GM18505 (cell line): ENCODE results near the gene JAM3.

ENCODE experiments used
- ATAC-seq: cut with Tn5 transposase; IDR thresholded peaks from one replicate; pipeline ENCODE4 v1.9.1; 2021; ENCODE audit not compliant: unreplicated experiment
- POLR2A ChIP-seq: IDR thresholded peaks from 4 replicates; pipeline ENCODE4 v1.6.1; 2011; ENCODE audit warnings: borderline replicate concordance; ENCODE audit not compliant: insufficient read depth, insufficient read length; ENCODE audit errors: extremely low read depth

The JAM3 gene

GRCh38 chr11:134043821-134044420, 25.0 kb upstream of the JAM3 start:
- no peak for TF ChIP-seq POLR2A

GRCh38 chr11:134044514-134045284, 24.2 kb upstream of the JAM3 start:
- ATAC-seq: no peak
- TF ChIP-seq POLR2A: no peak

More at GRCh38 chr11:134043821-134044420, 25.0 kb upstream of the JAM3 start:
- no peak for ATAC-seq

- no peak for TF ChIP-seq POLR2A
- no peak for ATAC-seq
Measured at GRCh38 chr11:134045799-134046635, 22.9 kb upstream of the JAM3 start.

- no peak for TF ChIP-seq POLR2A
Measured at GRCh38 chr11:134046681-134047449, 22.0 kb upstream of the JAM3 start.

GRCh38 chr11:134047586-134047999, 21.3 kb upstream of the JAM3 start:
- ATAC-seq: no peak

More at GRCh38 chr11:134046681-134047449, 22.0 kb upstream of the JAM3 start:
- ATAC-seq: no peak

GRCh38 chr11:134048028-134048427, 20.8 kb upstream of the JAM3 start:
- no peak for ATAC-seq
- TF ChIP-seq POLR2A: no peak

More at GRCh38 chr11:134047586-134047999, 21.3 kb upstream of the JAM3 start:
- no peak for TF ChIP-seq POLR2A

GRCh38 chr11:134049303-134049702, 19.6 kb upstream of the JAM3 start:
- TF ChIP-seq POLR2A: no peak
- ATAC-seq: no peak

GRCh38 chr11:134050541-134051383, 18.1 kb upstream of the JAM3 start:
- peak; percentile 84 for ATAC-seq
- TF ChIP-seq POLR2A: no peak

- no peak for ATAC-seq
- no peak for TF ChIP-seq POLR2A
Measured at GRCh38 chr11:134052395-134052987, 16.4 kb upstream of the JAM3 start.

GRCh38 chr11:134052988-134053945, 15.6 kb upstream of the JAM3 start:
- ATAC-seq: no peak
- no peak for TF ChIP-seq POLR2A

GRCh38 chr11:134055029-134055428, 13.8 kb upstream of the JAM3 start:
- no peak for ATAC-seq
- TF ChIP-seq POLR2A: no peak
